DMS 273 (cell line): ENCODE data around the gene RBPJ.

Experiments
- DNase-seq: peaks from one replicate; lab custom pipeline; 2025; ENCODE audit not compliant: unreplicated experiment; lab: John Stamatoyannopoulos, UW

Gene RBPJ

DNA sequence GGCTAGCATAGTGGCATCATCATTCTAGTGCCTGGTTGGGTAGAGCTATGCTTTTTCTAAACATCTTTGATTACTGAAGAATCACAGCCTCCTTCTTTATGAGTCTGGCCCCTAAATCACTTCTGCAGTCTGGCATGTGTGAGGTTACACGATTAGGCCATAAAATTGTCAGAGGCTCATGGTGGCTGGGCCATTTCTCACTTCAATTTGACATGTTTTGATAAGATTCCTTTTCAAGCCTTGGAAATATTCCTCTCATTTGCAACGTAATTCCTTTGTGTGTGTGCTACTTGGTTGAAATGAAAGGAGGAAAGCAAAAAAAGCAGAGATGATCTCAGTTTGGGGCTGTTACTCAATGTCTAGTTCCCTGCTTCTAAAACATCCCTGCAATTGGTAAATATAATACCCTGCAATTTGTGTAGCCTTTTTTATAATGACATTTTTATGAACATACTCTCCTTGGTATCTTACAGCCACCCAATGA is 163.3 kb downstream of the RBPJ start:
- no peak for DNase-seq

GRCh38 chr4:26484516-26484915 is 163.7 kb downstream of the RBPJ start:
- no peak for DNase-seq
